ENCODE results near the gene KIAA0232.
"Not testable (repeated sequence)": the region's sequence is repeated elsewhere in the genome, so short reads cannot be mapped to it uniquely, and the experiment has no call there.

The KIAA0232 gene

GRCh38 chr4:6804082-6804752, 21.7 kb downstream of the KIAA0232 start:
- no peak for DNase-seq (ENCODE audit: low spot score)

DNA sequence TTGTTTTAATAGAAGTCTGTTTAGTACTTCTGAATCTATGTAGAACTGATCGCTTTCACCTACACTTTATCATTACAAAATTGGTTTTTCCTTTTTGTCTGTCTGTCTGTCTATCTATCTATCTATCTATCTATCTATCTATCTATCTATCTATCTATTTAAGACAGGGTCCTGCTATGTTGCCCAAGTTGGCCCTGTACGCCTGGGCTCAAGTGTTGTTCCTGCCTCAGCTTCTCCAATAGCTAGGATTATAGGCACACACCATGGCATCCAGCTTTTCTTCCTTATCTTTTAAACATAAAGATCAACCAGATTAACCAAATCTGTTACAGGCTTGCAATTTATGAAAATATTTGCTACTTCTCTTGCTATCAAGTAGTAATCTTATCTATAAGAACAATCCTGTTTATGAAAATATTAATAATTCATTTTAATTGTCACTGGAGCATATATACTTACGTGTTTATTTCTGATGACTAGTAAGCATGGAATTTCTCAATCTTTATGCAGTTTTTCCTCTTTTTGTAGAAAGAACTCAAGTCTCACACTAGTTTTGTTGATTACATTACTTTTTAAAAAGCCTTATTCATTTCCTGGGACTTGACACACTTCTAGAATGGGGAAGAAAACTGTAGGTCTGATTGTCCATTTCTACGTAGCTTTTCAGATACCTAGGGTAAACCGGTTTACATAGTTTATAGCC, 24.5 kb downstream of the KIAA0232 start:
- no peak for DNase-seq (ENCODE audit: low spot score)

DNA sequence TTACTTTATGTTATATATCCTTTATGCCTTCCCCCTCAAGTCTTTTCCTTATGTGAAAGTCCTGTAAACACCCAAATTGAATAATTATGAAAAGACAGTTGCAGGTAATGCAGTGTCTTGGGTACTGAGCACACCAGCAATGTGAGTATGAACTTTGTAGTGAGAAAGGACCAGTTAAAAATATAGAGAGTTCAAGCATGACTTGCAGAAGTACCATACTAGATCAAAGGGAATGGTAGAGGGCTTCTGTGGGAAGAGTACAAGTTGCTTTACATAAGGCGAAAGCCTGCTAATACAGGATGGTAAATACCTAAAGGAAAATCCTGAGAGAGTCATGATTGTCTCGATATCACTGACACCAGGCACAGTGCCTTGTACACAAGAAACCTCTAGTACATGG, 25.7 kb downstream of the KIAA0232 start:
- DNase-seq (ENCODE audit: low spot score): no peak

- DNase-seq (ENCODE audit: low spot score): no peak
Observed at GRCh38 chr4:6811165-6811564, 28.6 kb downstream of the KIAA0232 start.

DNA sequence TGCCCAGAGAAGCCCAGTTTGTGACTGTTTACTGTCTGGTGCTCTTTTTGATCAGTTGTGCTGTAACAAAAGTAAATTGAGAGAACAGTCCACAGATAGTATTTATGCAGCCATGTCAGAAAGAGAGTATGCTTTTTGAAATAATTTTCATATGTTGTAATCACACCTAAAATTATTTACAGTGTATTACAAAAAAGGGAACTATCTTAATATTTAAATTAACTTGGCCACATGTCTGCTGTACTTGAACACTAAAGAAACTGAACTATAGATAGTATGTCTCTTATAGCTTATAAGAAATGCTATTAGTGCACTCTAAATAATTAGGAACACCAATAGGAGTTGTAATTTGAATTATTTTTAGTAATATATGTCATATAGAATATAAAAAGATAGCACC, 30.2 kb downstream of the KIAA0232 start:
- no peak for DNase-seq (ENCODE audit: low spot score)

DNA sequence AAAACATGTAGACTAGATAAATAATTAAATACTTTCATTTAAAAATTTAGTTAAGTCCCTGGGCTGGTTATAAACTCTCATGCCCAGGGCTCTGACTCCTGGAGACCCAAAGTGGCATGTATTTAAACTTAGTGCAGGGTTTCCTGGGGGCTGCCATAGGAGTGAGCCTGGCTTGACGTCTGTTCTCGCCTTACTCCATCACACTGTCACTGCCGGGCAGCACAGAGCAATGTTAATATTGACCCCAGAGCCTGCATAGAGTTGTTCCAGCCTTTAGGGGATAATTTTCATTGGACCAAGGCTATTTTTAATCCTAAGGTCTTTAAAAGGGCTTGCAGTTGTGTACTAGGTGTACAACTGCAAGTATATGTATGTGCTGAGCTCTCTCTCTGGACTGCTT, 31.2 kb downstream of the KIAA0232 start:
- no peak for DNase-seq (ENCODE audit: low spot score)

- no peak for DNase-seq (ENCODE audit: low spot score)
Observed at GRCh38 chr4:6815029-6815836, 32.7 kb downstream of the KIAA0232 start.

DNA sequence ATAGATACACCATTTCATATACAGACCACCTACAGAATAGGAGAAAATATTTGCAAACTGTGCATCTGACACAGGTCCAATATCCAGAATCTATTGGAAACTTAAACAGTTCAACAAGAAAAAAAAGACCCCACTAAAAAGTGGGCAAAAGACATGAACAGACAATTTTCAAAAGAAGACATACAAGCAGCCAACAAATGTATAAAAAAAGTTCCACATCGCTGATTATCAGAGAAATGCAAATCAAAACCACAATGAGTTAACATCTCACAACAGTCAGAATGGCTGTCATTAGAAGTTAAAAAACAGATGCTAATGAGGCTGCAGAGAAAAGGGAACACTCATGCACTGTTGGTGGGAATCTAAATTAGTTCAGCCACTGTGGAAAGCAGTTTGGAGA, 36.8 kb downstream of the KIAA0232 start:
- DNase-seq (ENCODE audit: low spot score): no peak

- no peak for DNase-seq (ENCODE audit: low spot score)
Observed at GRCh38 chr4:6820695-6821094, 38.2 kb downstream of the KIAA0232 start.

GRCh38 chr4:6824071-6824470, 41.5 kb downstream of the KIAA0232 start:
- DNase-seq (ENCODE audit: low spot score): no peak

- DNase-seq (ENCODE audit: low spot score): no peak
Observed at GRCh38 chr4:6824772-6825402, 42.4 kb downstream of the KIAA0232 start.

DNA sequence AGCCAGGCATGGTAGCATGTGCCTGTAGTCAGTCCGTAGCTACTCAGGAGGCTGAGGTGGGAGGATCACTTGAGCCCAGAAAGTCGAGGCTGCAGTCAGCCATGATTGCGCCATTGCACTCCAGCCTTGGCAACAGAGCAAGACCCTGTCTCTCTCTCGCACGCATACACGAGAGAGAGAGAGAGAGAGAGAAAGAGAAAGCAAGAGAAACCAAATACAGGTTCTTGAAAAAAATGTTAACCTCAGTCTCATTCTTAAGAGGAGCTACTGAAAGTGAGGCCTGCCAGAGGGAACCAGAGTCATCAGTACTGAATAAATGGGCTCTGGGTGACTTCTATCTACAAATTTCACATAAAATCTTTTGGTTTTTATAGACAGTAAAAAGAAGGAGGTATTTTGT, 42.9 kb downstream of the KIAA0232 start:
- DNase-seq (ENCODE audit: low spot score): no peak

DNA sequence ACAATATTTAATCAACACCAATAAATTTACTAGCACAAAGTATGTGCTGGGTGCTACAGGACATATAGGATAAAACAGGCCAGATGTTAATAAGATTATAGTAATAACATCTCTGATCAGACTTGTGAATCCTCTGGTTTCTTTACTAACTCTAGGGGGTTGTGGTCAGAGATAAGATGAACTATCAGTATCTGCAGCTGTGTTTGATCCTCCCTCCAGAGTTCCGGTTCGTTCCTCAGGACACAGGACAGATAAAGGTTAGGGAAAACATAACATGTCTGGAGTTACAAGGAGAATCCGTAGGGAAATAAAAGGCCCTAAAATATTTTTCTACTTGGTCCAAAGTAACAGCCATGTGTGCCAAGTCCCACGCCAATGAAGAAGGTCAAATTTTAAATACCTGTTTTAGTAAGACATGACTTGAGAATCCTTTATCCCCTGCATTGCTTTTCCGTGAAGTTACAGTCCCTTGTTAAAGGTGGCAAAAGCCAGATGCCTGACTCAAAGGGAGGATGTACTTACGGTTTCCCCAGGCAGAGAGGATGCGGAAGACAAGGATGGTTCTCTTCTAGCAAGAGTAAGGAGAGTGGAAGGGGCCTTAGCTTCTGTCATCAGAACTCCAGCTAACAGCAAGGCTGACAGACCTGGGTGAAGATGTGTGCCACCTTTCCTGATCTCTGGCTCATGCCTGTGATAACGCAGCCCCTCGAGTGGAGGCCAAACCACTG, 44.4 kb downstream of the KIAA0232 start:
- no peak for DNase-seq (ENCODE audit: low spot score)

DNA sequence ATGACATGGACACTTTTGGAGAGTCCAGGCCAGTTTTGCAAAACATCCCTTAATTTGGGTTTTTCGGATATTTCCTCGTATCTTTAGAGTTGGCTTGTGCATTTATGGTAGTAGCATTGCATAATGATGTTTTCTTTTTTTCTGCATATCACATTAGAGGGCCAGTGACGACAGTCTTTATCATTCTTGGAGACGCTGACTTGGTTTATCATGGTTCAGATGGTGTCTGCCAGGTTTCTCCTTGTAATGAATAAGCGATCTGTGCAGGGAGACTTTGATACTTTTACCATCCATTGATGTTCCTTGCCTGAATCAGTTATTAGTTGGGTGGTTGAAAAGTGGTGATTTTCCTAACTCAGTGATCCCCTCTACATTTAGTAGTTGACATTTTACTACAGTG, 46.6 kb downstream of the KIAA0232 start:
- no peak for DNase-seq (ENCODE audit: low spot score)

DNA sequence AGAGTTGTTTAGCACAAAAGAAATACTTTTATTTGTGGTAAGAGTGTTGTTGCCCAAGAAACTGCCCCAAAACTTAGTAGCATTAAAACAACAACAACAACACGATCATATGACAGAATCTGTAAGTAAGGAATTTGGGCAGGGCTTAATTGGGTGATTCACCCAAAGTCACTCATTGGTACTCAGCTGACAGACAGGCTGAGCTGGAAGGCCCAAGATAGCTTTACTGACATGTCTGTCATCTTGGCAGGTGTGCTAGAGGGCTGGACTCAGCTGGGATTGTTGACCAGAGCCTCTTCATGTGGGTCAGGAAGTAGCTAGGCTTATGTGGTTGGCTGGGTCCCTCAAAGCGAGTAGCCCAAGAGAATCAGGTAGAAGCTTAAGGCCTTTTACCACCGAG, 52.3 kb downstream of the KIAA0232 start:
- peak; percentile 71 for DNase-seq (ENCODE audit: low spot score)

DNA sequence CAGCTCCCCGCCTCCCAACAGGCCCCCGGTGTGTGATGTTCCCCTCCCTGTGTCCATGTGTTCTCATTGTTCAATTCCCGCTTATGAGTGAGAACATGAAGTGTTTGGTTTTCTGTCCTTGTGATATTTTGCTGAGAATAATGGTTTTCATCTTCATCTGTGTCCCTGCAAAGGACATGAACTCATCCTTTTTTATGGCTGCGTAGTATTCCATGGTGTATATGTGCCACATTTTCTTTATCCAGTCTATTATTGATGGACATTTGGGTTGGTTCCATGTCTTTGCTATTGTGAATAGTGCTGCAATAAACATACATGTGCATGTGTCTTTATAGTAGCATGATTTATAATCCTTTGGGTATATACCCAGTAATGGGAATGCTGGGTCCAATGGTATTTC, 53.1 kb downstream of the KIAA0232 start:
- not testable (repeated sequence) for DNase-seq (ENCODE audit: low spot score)

DNA sequence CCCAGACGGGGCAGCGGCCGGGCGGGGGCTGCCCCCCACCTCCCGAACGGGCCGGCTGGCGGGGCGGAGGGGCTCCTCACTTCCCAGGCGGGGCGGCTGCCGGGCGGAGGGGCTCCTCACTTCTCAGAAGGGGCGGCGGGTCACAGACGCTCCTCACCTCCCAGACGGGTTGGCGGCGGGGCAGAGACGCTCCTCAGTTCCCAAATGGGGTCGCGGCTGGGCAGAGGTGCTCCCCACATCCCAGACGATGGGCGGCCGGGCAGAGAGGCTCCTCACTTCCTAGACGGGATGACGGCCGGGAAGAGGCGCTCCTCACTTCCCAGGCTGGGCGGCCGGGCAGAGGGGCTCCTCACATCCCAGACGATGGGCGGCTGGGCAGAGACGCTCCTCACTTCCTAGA, 54.6 kb downstream of the KIAA0232 start:
- DNase-seq (ENCODE audit: low spot score): not testable (repeated sequence)

DNA sequence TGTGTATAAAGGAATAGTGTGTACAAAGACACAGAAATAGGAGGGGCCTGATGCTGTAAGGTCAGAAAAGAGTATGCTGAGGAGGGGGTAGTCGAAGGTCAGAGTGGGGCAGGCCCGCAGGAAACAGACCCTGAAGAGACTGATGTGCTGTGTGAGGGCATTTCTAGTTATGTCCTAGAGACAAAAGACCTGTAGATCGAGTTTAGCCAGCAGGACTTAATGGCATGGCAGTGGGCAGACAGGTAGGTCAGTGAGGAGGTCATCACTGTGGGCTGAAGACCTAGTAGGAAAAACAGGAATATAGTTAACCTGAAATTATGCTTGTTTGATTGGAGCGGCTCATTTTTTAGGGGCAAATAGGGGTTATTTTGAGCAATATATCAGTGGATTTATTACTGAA, 57.1 kb downstream of the KIAA0232 start:
- DNase-seq (ENCODE audit: low spot score): no peak

- peak; percentile 9 for DNase-seq (ENCODE audit: low spot score)
Observed at GRCh38 chr4:6840062-6840976, 57.8 kb downstream of the KIAA0232 start.

- DNase-seq (ENCODE audit: low spot score): no peak
Observed at GRCh38 chr4:6845027-6845426, 62.5 kb downstream of the KIAA0232 start.

DNA sequence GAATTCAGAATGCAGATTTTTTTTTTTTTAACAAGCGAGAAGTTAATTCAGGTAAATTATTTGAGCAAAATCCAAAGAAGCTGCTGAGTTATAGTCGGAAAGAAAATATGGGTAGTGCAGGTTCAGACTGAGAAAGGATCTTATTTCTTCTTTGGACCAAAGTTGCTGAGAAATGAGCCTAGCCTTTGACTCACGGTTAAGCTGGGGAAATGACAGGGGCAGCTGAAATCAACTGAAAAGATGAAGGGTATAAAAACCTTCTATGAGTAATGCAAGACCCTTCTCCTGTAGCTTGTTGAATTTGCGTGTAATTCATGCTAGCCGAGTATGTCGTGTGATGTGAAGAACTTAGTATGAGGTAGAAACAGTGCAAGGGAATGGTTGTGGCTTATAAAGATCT, 63.0 kb downstream of the KIAA0232 start:
- DNase-seq (ENCODE audit: low spot score): no peak
